Cortex of kidney (tissue), 1 donor: ENCODE results near the gene KAT8.
"Not testable (repeated sequence)": the region's sequence is repeated elsewhere in the genome, so short reads cannot be mapped to it uniquely, and the experiment has no call there.

Source experiments
- DNase-seq: peaks from one replicate; lab custom pipeline; 2025; lab: John Stamatoyannopoulos, UW

KAT8 gene

DNA sequence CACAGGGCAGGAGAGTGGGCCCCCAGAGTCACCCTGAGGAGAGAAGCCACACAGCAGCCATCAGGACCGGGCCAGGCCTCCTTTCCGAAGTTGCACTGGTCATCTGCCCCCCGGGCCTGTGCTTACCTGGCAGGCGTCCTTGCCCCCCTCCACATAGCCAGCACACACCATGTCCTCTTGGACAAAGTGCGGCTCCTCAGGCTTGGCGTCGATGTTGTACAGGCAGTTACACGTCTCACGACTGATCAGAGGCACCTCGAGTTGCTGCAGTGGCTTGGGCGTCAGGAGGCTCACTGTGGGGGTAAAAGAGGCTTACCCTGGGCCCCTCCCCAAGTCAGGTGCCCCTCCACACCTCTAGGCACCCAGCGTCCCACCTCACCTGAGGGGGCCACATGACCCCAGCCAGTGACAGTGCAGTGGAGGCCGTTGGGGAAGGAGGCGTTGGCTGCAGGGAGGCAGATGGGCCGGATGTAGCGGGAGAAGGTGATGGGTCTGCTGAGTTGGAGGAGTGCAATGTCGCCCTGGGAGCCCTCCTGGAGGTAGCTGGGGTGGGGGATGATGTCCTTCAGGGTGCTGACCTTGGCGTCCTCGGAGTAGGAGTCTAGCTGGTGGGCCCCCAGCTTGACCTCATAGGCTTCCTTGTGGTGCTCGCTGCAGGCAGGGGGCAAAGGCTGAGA is 15.0 kb downstream of the KAT8 start:
- DNase-seq, result no peak

GRCh38 chr16:31133046-31133501 is 15.6 kb downstream of the KAT8 start:
- no peak for DNase-seq

DNA sequence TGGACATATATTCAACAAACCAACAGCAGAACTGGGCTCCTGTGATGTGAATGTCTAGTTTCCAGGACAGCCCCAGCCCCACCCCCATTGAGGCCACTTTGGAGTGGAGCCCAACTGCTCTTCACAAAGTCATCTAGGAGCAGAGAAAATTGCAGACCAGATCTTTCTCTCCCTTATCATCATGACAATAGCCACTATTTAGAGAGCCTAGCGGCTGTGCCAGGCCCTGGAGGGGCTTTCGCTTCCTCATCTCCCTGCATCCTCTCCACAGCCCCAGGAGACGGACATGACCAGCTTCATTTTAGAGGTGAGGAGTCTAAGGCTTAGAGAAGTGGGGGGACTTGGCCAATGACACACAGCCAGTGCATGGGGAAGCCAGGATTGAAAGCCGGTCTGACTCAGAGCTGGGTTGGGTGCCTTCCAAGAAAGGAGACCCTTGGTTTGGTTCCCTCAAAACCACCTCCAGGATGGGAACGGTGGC is 16.7 kb downstream of the KAT8 start:
- DNase-seq, result no peak

- DNase-seq, result no peak
Measured at GRCh38 chr16:31134625-31135534, 17.4 kb downstream of the KAT8 start.

GRCh38 chr16:31135535-31136286 is 18.2 kb downstream of the KAT8 start, which contains the start of gene PRSS8:
Gene PRSS8, minus strand, starts transcription at chr16:31135727. Its CDS starts 229 bp downstream, at chr16:31135498.
- DNase-seq, result no peak

DNA sequence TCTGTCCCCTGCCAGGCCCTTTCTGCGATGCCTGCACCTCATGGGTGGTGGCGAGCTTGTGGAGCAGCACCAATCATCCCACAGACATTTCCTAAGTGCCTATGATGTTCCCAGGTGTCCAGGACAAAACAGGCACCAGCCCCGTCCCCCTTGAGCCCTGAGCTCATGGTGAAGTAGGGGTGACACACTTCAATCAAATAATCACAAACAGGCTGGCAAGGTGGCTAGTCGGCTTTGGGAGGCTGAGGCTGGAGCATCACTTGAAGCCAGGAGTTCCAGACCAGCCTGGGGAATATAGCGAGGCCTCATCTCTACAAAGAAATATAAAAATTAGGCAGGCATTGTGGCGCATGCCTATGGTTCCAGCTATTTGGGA is 18.8 kb downstream of the KAT8 start:
- DNase-seq, result no peak

DNA sequence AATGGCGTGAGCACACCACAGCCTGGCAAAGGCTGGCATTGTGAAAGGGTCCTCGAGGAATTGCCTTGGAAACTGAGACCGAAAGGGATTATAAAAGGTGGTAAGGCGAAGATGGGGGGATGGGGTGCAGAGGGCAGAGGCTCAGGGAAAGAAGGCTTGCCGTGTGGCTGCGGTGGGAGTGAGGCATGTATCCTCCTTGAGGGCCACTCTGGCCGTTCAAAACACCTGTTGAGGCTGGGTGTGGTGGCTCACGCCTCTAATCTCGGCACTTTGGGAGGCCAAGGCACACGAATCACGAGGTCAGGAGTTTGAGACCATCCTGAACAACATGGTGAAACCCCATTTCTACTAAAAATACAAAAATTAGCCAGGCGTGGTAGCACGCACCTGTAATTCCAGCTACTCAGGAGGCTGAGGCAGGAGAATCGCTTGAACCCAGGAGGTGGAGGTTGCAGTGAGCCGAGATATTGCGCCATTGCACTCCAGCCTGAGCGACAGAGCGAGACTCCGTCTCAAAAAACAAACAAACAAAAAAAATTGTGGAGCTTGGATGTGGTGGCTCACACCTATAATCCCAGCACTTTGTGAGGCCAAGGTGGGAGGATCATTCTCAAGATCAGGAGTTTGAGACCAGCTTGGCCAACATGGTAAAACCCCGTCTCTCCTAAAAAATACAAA is 19.5 kb downstream of the KAT8 start:
- not testable (repeated sequence) for DNase-seq

DNA sequence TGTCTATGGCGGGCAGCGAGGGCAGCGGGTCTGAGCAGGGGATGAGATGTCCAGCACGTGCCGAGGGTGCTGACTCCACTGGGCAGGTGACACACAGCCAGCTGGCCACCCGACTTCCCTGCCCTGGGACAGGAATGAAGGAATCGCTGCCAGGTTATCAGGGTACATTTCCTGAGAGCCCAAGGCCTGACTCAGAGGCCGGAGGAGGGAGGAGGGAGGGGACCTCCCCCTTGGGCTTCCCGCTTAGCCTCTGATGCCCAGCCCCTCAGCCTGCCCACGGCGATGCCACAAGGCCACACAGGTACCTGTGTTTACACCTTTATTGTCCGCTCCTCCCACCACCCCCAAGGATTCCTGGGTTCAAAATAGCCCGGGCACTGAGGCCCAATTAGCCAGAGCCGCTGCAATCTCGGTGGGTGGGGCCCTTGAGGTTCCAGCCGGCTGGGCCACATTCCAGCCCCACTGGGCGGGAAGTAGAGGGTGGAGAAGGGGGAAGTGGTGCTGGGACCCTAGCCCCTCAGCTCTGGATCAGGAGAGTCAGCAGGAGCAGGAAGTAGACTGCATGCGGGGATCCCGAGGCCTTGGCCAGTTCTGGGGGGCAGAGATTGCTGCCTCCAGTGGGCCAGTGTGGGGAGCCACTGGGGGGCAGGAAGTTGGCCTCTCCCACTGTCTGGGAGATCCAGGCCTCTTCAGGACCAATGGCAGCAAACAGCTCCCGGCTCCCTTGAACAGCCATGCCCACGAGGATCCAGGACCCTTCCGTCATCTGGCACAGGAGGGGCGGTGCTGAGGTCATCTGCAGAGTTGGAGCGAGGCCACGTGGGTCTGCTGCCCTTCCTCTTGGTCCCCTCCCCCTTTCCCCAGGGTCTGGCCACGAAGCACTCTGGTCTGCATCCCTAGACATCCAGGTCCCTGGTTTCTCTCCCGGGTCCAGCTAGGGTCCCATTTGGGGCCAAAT is 21.4 kb downstream of the KAT8 start:
- DNase-seq, result no peak

- not testable (repeated sequence) for DNase-seq
Measured at GRCh38 chr16:31141071-31141469, 23.6 kb downstream of the KAT8 start.

DNA sequence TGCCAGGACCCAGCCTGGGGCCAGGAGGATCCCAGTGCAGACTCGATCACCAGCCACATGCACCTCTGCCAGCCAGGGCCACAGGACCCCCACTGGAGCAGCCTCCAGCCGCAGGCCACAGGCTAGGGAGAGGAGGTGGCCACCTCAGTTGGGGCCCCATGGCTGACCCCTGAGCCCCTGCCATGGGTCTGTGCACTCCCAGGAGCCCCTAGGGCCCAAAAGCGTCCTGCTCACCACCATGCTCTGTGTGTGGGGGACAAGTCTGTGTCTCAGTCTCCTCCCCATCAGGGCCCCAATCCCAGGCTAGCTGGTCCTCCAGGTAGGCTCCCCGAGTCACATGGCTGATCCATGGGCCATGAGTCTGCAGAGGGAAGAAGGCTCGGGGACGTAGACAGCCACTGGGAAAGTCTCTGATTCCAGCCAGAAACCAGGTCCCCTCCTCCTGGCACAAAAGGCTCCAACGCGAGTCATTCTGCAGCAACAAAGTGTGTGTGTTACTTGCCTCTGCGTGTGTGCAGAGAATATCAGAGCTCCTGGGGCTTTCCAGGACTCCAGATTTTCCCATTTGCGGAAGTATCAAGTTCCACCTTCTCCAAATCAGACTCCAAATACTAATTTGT is 24.1 kb downstream of the KAT8 start:
- no peak for DNase-seq

- no peak for DNase-seq
Measured at GRCh38 chr16:31142109-31143010, 24.9 kb downstream of the KAT8 start.

DNA sequence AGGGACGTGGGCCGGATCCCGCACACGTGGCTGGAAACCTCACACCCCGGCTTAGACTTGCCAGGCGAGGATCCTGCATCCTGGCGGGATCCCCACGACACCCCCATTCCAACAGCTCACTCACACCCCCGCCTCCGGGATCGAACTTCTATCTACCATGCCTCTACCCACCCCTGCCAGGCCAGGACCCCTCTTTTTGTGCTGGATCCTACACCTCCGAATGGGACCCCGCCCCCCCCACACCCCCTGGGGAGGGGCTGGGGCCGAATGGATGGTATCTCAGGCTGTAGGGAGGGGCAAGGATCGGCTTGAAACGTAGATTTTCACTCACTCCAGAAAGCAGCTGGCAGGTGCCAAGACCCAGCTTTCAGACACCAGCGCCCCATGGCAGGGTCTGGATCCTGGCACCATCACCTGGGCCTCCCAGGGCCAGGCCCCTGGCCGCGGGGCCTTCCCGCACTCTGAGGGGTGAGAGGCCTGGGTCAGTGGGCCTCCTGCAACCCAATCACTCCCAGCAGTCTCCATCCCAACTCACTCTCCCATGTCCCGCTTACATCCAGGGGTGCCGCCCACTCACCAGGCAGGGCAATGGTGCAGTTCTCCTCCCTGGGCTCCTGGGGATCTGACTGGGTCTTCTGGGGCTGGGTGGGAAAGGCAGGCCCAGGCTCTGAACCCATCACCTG is 25.7 kb downstream of the KAT8 start:
- no peak for DNase-seq

DNA sequence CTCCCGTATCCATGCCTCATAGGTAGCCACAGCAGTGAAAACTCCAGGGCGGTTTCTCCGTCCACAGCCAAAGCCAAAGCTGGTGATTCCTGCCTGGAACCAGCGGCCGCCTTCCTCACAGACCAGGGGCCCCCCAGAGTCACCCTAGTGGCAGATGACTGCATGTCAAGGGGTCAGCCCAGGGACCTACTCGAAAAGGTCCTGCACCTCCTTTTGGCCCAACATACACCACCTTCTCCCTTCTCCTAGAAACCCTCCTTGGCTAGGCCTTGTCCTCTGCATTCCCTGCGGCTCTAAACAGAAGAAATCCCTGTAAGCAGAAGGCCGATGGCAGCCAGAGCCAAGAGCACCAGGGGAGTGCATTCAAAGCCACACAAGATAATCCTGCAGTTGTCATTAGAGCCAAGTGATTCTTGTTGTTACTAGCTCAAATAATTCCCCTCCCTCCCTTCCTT is 26.3 kb downstream of the KAT8 start:
- no peak for DNase-seq

DNA sequence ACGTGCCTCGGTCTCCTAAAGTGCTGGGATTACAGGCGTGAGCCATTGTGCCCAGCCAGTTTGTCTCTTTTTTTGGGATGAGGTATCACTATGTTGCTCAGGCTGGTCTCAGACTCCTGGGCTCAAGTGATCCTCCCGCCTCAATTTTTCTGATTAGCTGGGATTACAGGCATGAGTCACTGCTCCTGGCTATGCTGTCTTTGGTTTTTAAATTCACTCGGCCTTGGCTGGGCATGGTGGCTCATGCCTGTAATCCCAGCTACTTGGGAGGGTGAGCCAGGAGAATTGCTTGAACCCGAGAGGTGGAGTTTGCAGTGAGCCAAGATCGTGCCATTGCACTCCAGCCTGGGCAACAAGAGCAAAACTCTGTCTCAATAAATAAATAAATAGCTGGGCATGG is 27.0 kb downstream of the KAT8 start:
- not testable (repeated sequence) for DNase-seq

DNA sequence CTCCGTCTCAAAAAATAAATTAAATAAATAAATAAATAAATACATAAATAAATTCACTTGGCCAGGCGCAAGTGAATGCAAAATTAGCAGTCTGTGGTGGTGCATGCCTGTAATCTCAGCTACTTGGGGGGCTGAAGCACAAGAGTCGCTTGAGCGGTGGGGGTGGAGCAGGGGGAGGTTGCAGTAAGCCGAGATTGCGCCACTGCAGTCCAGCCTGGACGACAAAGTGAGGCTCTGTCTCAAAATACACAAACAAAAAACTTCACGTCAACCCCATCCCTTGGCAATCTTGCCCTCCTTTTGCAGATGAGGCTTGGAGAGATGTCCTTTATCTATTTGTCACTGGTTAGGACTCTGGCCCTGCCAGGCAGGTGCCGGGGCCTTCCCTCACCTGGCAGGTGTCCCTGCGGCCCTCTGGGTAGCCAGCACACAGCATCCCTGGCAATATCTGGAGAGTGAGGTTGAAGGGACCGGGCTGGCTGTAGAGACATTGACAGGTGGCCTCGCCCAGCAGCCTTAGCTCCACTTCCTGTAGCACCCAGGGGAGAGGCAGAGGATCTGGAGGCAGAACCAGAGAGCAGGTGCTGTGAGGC is 28.0 kb downstream of the KAT8 start:
- no peak for DNase-seq

GRCh38 chr16:31147574-31147973 is 30.1 kb downstream of the KAT8 start:
- no peak for DNase-seq

DNA sequence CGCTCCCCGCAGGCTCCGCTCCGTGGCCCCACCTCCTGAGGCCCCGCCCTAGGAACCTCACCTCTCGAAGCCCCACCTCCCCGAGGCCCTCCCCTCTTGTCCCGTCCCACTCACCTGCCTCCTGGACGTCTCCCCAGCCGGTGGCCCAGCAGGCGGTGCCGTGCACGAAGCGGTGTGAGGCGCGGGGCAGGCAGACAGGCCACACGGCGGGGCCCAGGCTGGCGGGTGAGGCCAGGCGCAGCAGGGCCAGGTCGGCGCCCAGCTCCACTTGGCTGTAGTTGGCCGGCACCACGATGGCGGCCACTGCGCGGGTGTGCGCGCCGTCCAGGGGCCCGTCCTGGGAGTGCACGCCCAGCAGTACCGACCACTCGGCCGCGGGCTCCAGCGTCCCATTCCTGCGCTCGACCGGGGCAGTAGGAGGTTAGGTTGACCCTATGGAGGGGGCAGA is 30.8 kb downstream of the KAT8 start:
- DNase-seq, result no peak

- DNase-seq, result no peak
Measured at GRCh38 chr16:31148896-31149295, 31.4 kb downstream of the KAT8 start.
